Mesodermal cell (in vitro differentiated cells): Measurements from ENCODE around the gene TECPR1.

Experiments used
- H3K27ac ChIP-seq: 2 replicates; pipeline ENCODE4 v1.7.0; 2013; ENCODE audit warnings: mild to moderate bottlenecking, low read depth, low read length, moderate library complexity; ENCODE audit not compliant: severe bottlenecking
- H3K36me3 ChIP-seq: 2 replicates; pipeline ENCODE4 v1.7.1; 2013; ENCODE audit warnings: mild to moderate bottlenecking, low read length, moderate library complexity; ENCODE audit not compliant: control insufficient read depth, insufficient read depth
- H3K4me1 ChIP-seq: one replicate; pipeline ENCODE4 v1.7.1; 2013; ENCODE audit warnings: mild to moderate bottlenecking, low read length; ENCODE audit not compliant: insufficient read depth, control insufficient read depth, poor library complexity, severe bottlenecking
- H3K4me3 ChIP-seq: 2 replicates; pipeline ENCODE4 v1.7.0; 2013; ENCODE audit warnings: low read length, control low read depth, mild to moderate bottlenecking; ENCODE audit not compliant: insufficient read depth, poor library complexity, severe bottlenecking; ENCODE audit errors: extremely low read depth
- H3K9me3 ChIP-seq: 2 replicates; pipeline ENCODE4 v1.7.1; 2013; ENCODE audit warnings: mild to moderate bottlenecking, low read length, moderate library complexity; ENCODE audit not compliant: control insufficient read depth
- WGBS, 2 experiments: methylation state at CpG; one replicate each; pipeline ENCODE4 v1.1.5; 2013; ENCODE audit warnings: missing lambda C conversion rate in 2 of 2; ENCODE audit not compliant: insufficient coverage in 2 of 2; 5-methylcytosine and 5-hydroxymethylcytosine counted together

TECPR1 gene

DNA sequence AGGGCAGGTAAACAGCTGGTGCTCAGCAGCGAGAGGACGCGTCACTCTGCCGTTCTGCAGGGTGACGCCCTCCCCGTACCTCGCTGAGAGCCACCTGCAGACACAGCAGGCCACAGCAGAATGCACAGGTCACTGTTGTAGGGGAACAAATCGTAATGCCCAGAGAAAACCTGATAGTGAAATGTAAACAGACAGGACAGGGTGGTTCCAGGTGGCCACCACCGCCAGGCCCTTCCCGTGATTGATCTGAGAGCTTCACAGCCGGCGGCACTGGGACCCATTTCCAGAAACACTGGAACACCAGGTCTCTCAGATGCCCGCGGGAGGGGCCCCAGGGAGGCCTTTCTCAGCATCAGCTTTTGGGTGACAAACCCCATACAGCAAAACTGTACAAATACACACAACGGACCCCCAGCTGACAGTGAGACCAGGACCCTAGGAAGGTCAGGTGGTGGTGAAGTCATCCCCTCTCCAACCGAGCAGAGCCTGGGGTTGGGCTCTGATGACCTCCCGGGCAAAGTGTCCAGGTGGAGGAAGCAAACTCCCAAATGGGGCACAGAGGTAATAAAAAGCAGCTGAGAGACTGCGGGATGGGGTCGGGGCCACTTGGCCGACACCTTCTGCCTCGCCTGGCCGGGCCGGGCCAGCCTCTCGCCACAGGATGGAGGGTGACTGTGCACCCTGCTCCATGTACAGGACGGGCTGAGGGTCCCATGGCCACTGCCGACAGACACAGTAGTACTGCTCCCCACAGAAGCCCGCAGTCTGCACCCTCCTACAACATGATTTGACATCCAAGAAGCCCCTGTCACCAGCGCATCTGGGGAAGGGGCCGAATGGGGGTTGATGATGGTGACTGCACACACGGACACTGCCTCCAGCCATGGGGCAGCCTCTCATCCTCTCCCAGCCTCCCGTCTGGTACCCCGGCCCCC lies 36.2 kb downstream of the TECPR1 start:
- Histone ChIP-seq H3K4me1 (peaks cover 7% of the 10 kb centered on the region), H3K9me3 (no peaks in the 10 kb centered on the region), H3K36me3 (peaks cover 6% of the 10 kb centered on the region), H3K27ac (no peak overlapping the region), H3K4me3 (no peak overlapping the region)
- WGBS, 2 experiments: 93 to 97% methylated on average over 27 of the region's 32 CpGs

DNA sequence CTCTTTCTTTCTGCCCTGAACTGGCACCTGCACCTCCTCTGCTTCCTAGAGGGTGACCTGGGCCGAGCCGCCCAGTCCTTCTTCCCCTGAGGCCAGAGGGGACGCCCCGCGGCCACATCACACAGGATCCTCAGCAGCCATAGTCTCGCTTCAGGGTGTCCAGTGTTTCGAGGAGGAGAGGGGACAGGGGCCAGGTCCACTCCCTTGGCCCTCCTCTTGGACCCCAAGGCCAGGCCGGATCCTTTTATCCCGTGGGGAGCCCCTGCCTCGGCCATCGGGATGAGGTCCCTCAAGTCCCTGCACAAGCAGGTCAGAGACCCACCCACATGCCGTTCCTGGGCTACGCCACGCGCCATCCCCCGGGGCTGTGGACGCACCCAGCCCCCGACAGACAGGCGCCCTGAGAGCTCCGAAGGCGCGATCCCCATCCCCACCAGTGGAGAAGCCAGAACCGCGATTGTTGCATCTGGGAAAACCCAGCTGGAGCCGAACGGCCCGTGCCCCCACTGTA lies 37.2 kb downstream of the TECPR1 start:
- no peak overlapping the region for H3K4me3 ChIP-seq
- WGBS, 2 experiments: 91 to 93% methylated on average over 22 to 24 of the region's 27 CpGs
- H3K4me1 ChIP-seq: peaks cover 7% of the 10 kb centered on the region
- H3K27ac ChIP-seq: no peak overlapping the region
- H3K36me3 ChIP-seq: peaks cover 6% of the 10 kb centered on the region
- no peaks in the 10 kb centered on the region for H3K9me3 ChIP-seq

DNA sequence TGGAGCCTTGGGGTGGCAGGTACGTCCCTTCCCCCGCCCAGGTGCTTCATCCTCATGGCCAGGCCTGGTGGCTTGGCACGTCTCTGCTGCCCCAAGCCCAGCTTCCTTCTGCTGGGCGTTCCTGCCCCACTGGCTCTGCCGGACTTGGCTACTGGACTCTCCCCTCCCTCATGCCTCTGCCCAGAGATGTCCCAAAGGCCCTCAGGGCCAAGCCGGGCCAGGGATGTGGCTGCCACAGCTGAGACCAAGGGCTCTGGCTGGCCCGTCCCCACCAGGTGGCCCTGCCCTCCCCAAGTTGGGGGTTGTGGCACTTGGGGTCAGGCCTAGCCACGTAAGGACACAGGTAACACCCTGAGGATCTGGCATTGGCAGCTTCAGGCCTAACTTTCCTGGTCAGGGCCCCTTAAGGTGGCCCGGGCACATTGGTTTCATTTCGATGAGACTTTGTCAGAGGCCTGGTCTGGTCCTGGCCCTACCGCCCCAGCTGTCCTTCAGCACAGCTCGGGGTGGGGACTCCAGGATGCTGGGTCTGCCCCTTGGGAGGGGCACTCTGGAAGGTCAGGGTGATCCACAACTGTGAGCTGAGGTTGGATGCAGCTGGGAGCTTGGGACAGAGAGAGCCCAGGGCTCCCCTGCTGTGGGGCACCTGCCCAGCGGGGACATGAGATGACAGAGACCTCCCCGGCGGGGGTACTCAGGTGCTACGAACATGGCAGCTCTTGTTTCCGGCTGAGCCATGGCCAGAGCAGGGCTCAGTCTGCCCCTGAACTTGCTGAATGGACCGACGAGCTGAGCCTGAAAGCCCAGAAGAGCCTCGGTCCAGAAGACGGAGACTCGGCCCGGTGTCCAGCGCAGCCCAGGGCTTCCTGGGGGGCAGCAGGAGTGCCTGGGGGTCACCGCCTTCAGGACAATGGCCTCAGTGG lies 37.9 kb downstream of the TECPR1 start:
- H3K36me3 ChIP-seq: peaks cover 6% of the 10 kb centered on the region
- peaks cover 7% of the 10 kb centered on the region for H3K4me1 ChIP-seq
- no peak overlapping the region for H3K4me3 ChIP-seq
- WGBS, 2 experiments: 93 to 96% methylated on average over 22 to 24 of the region's 25 CpGs
- H3K9me3 ChIP-seq: no peaks in the 10 kb centered on the region
- no peak overlapping the region for H3K27ac ChIP-seq

DNA sequence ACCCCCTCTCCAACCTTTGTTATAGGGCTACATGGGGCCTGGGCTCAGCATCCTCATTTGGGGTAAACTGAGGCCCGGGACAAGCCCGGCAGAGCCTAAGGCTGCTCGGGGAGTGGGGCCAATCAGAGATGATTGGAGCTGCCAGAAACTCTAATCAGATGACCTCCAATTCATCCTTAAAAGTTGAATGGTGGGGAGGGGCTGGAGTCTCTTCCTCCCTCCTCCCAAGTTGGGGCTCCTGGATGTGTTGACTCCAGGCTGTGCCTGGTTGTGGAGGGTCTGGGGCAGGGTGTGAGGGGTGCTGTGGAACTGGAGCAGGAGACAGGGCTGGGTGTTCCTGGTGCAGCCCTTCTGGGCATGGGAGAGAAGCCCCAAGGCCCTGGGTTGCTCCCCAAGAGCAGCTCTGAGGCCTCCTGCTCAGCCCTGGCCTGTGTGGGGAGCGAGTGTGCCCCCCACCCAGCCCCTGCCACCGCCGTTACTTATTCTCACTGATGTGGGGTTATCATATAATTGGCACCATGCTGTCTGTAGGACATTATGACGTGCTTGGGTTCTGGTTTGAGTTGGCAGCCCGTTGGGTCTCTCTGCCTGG lies 38.6 kb downstream of the TECPR1 start:
- Histone ChIP-seq H3K4me1 (peaks cover 7% of the 10 kb centered on the region), H3K4me3 (no peak overlapping the region), H3K9me3 (no peaks in the 10 kb centered on the region), H3K27ac (no peak overlapping the region), H3K36me3 (peaks cover 9% of the 10 kb centered on the region)
- WGBS, 2 experiments: 95 to 97% methylated on average over 2 to 4 of the region's 8 CpGs

DNA sequence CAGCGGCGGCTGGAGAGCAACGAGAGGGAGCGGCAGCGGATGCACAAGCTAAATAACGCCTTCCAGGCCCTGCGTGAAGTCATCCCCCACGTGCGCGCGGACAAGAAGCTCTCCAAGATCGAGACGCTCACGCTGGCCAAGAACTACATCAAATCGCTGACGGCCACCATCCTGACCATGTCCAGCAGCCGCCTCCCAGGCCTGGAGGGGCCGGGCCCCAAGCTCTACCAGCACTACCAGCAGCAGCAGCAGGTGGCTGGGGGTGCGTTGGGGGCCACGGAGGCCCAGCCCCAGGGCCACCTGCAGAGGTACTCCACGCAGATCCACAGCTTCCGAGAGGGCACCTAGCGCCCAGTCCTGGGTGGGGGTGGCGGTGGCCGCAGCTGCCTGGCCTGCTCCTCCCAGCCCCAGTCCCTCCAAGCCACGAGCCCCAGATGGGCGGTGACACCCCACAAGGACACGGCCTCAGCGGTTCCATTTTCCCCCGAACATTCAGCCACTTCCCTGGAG lies 39.4 kb downstream of the TECPR1 start:
- Histone ChIP-seq H3K4me3 (no peak overlapping the region), H3K4me1 (peaks cover 7% of the 10 kb centered on the region), H3K27ac (no peak overlapping the region), H3K9me3 (no peaks in the 10 kb centered on the region), H3K36me3 (peaks cover 10% of the 10 kb centered on the region)
- 92 to 97% methylated on average over 26 to 30 of the region's 30 CpGs for WGBS, 2 experiments

DNA sequence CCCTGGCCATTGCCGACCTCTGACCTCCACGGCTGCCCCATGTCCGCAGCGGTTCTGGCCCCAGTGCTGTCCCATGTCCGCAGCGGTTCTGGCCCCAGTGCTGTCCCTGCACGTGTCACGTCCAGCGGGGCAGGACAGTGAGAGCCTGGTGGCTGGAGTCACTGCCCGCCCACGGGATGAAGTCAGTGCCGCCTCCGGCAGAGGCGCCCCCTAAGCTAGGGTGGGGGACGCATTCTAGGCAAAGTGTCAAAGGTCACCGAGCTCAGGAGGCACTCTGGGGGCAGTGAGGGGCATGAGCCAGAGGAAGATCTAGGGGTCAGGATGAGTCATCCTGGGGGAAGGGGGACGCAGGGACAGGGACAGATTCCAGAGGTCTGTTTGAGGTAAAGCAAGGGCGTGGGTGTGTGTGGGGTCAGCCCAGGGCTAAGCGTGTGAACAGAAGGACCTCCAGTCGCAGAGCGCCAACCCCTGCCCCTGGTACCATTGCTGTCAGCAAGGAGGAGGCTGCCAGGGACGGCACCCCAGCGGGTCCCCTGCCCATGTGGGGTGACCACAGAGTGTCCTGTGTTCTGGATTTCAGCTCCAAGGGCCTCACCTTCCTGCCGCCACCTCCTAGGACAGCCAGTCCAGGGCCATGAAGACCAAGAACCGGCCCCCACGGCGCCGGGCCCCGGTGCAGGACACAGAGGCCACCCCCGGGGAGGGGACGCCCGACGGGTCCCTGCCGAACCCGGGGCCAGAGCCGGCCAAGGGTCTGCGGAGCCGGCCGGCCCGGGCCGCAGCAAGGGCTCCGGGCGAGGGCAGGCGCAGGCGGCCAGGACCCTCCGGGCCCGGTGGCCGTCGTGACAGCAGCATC lies 40.1 kb downstream of the TECPR1 start:
- H3K27ac ChIP-seq: no peak overlapping the region
- H3K36me3 ChIP-seq: peaks cover 4% of the 10 kb centered on the region
- no peaks in the 10 kb centered on the region for H3K9me3 ChIP-seq
- H3K4me3 ChIP-seq: no peak overlapping the region
- peaks cover 7% of the 10 kb centered on the region for H3K4me1 ChIP-seq
- 86 to 89% methylated on average over 45 to 49 of the region's 49 CpGs for WGBS, 2 experiments

DNA sequence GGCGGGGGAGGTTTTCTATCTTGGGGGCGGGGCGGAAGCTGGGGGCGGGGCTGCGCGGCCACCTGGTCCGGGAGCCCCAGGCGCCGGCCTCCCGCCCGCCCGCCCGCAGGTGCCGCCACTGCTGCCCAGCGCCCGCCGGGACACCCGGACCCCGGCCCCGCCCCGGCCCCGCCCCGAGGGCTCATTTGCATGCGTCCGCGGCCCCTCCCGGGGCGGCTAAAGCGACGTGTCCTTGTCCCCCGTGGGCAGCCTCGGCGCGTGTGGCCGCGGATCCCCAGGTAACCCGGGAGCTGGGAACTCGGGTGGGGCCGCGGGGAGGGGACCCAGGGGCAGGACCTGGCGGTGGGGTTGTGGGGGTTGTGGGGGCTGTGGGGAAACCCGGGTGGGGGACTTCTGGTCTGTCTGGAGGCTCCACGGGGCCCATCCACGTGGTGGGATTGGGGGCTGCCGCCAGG lies 40.8 kb downstream of the TECPR1 start, which contains the start of gene BHLHA15:
Gene BHLHA15 (plus strand): TSS at position 219 of the 455 bp plus-strand sequence. CDS start 871 bp downstream, outside the sequence.
- H3K4me1 ChIP-seq: peaks cover 7% of the 10 kb centered on the region
- no peaks in the 10 kb centered on the region for H3K9me3 ChIP-seq
- H3K27ac ChIP-seq: no peak within 1 kb of the TSS
- peak within 1 kb of the TSS; percentile 5 for H3K4me3 ChIP-seq
- 11 to 14% methylated on average over 9 to 18 of the region's 45 CpGs for WGBS, 2 experiments
- peaks cover 7% of the 10 kb centered on the region for H3K36me3 ChIP-seq

DNA sequence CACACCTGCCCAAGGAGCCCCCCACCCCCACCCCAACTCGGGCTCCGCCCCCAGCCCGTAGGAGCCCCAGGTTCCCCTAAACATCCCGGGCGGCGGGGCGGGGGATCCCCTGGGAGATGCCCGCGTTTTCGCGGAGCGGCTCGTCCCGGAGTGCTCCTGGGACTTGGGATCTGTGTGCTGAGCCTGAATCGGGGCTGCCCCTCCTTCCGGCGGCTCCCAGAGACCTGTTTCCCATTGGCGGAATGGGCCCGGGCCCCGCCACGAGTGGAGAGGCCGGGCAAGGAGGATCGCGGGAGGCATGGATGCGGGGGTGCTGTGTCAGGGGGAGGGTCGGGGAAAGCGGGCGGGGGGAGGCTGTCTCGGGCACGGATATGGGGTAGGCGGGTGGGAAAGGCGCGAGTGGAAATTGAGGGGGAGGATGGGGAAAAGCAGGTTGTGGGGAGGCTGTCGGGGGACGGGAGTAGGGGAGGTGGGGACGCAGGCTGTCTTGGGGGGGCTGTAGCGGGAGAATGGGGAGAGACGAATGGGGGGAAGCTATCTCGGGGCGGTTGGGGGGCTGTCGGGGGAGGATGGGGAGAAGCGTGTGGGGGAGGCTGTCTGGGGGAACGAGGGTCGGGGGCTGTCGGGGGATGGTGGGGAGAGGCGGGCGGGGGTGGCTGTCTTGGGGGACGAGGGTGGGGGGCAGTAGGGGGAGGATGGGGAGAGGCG lies 41.4 kb downstream of the TECPR1 start:
- 11 to 27% methylated on average over 11 to 22 of the region's 49 CpGs for WGBS, 2 experiments

More for the DNA sequence above, 41.4 kb downstream of the TECPR1 start:
- H3K36me3 ChIP-seq: peaks cover 11% of the 10 kb centered on the region
- H3K4me1 ChIP-seq: peaks cover 7% of the 10 kb centered on the region
- no peak overlapping the region for H3K27ac ChIP-seq
- no peak overlapping the region for H3K4me3 ChIP-seq
- H3K9me3 ChIP-seq: no peaks in the 10 kb centered on the region
